Measurements from ENCODE around the gene PRR36.

DNA sequence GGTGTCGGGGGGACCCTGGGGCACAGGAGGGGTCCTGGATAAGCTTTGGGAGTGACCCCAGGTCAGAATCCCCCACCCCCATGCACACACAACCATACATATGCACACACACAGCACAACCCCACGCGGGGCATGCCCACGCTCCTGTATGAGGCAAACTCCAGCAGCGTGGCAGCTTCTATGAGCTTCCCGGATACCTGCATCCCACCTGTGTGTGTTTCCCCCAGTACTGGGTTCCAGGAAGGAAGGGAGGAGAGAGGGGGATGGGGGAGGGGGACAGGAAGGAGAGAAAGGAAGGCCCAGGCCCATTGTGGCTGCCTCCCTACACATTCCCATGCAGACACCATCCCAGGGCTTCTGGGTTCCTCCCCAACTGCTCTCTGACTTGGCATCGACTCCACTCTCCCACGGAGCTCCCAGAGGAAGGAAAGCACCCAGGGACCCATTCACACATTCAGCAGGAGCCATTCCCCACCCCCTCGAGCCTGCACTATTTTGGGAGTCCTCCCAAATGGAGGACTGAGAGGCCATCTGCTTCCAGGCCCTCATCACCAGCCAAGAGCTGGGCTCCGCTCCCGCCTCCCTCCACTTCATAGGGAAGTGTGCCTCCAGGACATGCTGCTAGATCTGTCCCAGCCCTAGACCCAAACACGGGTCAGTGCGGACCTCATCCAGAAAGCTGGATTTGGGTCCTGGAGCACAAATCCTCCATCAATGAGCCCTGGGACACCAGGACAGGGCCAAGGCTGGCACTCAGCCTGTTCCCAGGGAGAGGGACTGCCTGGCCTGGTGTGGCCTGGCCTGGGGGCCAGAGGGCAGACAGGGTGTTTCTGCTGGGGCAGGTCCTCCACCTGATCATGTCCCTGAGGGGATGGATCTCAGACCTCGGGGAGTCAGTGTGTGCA is 13.2 kb downstream of the PRR36 start:
- TF ChIP-seq, protein P1, sequence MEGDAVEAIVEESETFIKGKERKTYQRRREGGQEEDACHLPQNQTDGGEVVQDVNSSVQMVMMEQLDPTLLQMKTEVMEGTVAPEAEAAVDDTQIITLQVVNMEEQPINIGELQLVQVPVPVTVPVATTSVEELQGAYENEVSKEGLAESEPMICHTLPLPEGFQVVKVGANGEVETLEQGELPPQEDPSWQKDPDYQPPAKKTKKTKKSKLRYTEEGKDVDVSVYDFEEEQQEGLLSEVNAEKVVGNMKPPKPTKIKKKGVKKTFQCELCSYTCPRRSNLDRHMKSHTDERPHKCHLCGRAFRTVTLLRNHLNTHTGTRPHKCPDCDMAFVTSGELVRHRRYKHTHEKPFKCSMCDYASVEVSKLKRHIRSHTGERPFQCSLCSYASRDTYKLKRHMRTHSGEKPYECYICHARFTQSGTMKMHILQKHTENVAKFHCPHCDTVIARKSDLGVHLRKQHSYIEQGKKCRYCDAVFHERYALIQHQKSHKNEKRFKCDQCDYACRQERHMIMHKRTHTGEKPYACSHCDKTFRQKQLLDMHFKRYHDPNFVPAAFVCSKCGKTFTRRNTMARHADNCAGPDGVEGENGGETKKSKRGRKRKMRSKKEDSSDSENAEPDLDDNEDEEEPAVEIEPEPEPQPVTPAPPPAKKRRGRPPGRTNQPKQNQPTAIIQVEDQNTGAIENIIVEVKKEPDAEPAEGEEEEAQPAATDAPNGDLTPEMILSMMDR (IDR thresholded peaks at IDR 0.05) = no peak
- TF ChIP-seq POLR2A (IDR thresholded peaks at IDR 0.05) (no peak), POLR2AphosphoS5 (IDR thresholded peaks at IDR 0.05) (no peak)
